Coronary artery (tissue), 2 donors: ENCODE results near the gene KRTAP5-5.
A peak's percentile ranks its signal among the peaks of the same experiment; 100 is the strongest.
"Not testable (repeated sequence)": the region's sequence is repeated elsewhere in the genome, so short reads cannot be mapped to it uniquely, and the experiment has no call there.

ENCODE experiments used
- DNase-seq: peaks from one replicate; pipeline ENCODE4 v3.0.0-alpha.2; 2017; ENCODE audit warnings: low spot score
- H3K27ac ChIP-seq, 2 donors: fragments of 200-600 bp; sonication (generic); one replicate each; pipeline ENCODE4 v1.5.1; 2016 to 2019
- H3K4me3 ChIP-seq: fragments of 200-600 bp; sonication (generic); 2 replicates; pipeline ENCODE4 v1.5.1; 2016; ENCODE audit warnings: mild to moderate bottlenecking, moderate library complexity
- TF ChIP-seq, protein P1 (sequence below): fragments of 200-600 bp; sonication (generic); IDR thresholded peaks from one replicate; pipeline ENCODE4 v1.5.1; 2019; ENCODE audit warnings: antibody characterized with exemption

Gene KRTAP5-5

DNA sequence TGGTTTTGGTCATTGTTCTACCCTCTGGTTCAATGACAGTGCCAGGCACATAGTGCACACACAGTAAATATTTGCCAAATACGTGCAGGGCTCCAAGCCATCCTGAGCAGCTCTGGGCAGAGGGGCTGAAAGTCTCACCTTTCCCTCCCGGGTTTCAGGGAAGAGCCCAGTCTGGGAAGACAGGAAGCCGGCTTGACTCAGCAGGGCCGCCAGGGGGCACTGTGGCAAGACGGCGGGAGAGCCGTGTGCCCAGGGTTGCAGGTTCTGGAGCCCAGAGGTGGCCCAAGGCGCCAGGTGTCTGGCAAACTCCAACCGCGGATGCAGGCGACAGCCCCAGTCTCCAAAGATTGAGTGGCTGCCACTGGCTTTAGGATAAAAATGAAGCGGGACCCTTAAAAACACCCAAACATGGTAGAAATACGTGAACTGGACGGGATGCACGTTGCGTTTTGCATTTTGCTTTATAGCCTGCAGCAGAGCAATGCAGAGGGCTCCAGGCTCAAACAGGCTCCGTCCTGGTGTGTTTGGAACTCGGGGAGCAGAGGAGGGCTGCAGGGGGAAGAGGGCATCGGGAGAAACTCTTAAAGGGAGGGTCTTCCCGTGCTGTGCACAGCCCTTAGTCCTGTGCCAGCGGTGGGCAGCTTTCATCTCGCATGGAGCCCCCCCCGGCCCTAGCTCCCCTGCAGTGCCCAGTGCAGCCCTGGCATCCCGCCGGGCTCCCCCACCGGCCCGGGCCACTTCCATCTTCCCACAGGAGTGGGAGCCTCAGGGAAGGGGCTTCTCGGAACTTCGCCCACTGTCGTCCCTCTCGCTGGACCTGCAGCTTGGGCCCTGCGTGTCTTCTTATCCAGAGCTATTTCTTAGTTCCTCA, 10.7 kb downstream of the KRTAP5-5 start:
- TF ChIP-seq, protein P1, sequence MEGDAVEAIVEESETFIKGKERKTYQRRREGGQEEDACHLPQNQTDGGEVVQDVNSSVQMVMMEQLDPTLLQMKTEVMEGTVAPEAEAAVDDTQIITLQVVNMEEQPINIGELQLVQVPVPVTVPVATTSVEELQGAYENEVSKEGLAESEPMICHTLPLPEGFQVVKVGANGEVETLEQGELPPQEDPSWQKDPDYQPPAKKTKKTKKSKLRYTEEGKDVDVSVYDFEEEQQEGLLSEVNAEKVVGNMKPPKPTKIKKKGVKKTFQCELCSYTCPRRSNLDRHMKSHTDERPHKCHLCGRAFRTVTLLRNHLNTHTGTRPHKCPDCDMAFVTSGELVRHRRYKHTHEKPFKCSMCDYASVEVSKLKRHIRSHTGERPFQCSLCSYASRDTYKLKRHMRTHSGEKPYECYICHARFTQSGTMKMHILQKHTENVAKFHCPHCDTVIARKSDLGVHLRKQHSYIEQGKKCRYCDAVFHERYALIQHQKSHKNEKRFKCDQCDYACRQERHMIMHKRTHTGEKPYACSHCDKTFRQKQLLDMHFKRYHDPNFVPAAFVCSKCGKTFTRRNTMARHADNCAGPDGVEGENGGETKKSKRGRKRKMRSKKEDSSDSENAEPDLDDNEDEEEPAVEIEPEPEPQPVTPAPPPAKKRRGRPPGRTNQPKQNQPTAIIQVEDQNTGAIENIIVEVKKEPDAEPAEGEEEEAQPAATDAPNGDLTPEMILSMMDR = peak; percentile 32
- Histone ChIP-seq H3K4me3 (no peak overlapping the region), H3K27ac (no peak overlapping the region)
- DNase-seq = no peak

DNA sequence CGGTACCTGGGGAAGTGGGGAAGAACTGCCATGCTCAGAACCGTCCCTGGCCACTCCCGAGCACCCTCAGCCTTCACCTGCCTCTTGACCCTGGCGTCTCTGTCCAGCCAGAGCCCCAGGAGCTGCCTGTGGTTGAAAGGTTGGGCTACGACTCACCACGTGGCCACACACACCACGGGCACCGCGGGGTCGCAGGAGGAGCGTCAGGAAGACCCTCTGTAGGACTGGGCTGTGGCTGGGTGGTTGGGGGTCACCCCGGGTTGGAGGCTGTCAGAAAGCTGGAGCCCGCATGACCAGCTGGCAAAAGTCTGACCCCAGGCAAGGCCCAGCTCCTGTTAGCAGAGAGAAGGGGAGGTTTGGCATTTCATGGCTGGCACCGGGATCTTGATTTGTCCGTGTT, 11.5 kb downstream of the KRTAP5-5 start:
- no peak for DNase-seq
- no peak overlapping the region for H3K27ac ChIP-seq
- TF ChIP-seq, protein P1 = no peak
- H3K4me3 ChIP-seq = no peak overlapping the region

DNA sequence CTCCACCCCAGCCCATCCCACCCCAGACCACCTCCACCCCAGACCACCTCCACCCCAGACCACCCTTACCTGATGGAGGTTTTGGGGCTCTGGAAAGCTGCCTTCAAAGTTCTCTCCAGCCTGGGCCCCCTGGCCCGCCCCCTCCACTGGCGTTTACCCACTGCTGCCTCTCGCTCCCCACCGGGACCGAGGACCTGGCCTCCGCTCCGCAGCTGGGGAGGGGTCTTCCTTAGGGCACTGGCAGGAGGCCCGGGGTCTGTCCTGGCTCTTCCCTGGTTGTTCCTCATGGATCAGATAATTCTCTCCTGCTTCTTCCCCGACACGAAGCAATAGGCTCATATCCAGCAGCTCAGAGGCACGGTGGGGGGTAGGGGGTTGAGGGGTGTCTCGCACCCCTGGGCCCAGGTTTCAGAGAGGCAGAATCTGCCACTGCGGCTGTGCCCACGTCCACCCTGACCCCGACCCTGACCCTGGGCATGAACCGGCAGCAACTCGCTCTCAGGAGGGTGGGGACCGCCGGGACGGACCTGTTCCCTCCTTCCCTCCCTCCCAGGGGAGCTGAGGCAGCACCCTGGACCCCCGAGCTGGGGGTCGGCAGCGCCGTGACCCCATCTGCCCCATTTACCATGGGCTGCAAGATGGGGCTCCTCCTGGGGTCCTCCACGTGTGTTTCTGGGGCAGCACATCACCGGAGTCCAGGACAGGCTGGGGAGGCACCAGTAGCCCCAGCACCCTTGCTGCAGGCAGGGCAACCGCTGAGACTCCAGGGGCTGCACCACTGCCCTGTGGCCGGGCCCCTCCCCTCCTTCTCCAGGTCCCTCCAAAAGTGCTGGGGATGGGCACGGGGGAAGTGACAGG, 12.9 kb downstream of the KRTAP5-5 start:
- DNase-seq = no peak

DNA sequence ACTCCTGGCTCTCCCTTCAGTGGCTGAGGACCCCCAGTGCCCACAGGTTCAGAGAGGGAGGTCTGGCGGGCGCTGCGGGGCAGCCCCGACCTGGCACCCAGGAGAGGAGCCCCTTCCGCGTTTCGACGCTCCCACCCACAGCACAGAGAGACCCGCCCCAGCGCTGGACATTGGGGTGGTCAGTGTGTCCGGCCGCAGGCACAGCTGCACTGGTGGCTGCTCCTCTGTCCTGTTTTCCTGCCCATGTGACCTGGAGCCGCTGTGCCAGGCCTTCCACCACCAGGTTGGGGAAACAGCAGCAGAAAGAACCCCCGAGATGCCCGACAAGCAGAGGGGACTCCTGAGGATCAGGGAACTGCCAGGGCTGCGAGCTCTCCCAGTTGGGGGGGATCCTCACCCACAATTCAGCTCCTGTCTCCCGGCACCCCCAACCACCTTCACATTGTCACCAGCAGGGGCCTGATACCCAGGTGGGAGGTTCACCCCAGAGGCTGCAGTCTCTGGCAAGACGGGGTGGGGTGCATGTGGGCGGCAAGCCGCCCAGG, 13.6 kb downstream of the KRTAP5-5 start:
- no peak for DNase-seq
- TF ChIP-seq, protein P1 = no peak
- Histone ChIP-seq H3K4me3 (no peak overlapping the region), H3K27ac (no peak overlapping the region)

More for the DNA sequence above, 12.9 kb downstream of the KRTAP5-5 start:
- Histone ChIP-seq H3K4me3 (no peak overlapping the region), H3K27ac (no peak overlapping the region)
- TF ChIP-seq, protein P1 = no peak

DNA sequence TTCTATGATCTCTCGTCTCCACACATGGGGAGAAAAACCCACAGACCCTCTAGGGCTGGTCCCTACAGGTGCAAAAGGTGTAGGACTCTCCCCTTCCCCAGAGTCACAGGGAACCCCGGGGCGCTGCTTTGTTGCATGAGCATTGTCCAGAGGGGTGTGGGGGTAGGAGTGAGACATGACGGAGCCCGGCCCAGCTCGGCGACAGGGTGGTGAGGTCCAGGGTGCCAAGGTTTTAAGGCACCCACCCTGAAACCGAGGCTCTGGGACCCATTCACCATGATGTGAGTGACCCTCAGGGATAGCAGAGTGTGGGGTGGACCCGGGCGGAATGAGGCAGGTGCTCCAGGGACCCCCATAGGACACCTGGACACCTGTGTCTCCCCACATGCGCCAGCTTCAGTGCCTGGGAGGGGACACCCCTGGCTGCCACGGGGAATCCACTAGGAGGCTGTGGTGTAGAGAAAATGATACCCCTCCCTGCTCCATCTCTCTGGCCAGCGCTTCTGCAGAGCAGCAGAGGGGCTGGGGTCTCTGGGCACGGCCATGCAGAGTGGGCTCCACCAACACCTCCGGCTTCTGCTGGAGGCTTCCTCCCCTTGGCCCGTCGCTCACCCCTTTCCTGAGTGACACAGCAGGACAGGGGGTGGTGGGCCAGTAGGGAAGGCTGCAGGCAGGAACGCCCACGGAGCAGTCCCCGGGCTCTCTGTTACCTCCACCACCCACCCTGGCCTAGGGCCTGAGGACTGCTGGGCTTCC, 15.2 kb downstream of the KRTAP5-5 start:
- TF ChIP-seq, protein P1 = no peak
- Histone ChIP-seq H3K27ac (no peak overlapping the region), H3K4me3 (no peak overlapping the region)
- DNase-seq = no peak

DNA sequence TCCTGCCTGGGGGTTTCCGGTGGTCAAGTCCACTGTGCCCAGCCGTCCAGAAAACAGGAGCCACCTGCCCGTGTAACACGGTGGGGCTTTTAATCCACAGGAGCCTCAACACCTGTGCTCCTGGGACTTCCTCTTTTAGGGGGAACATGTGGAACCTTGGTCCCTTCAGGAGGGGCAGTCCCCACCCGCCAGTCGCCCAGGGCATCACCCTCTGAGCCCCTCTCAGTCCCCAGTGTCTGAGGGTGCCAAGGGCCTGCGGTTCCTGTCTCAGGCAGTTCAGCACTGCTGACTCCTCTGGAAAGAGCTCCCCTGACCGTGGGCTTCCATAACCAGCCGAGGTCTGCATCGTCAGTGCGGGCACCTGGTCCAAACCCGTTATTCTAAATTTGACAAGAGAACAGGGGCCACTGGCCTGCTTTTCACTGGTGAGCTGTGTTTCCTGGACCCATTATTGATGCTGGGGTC, 15.8 kb downstream of the KRTAP5-5 start:
- DNase-seq = no peak
- Histone ChIP-seq H3K27ac (no peak overlapping the region), H3K4me3 (no peak overlapping the region)
- TF ChIP-seq, protein P1 = no peak

DNA sequence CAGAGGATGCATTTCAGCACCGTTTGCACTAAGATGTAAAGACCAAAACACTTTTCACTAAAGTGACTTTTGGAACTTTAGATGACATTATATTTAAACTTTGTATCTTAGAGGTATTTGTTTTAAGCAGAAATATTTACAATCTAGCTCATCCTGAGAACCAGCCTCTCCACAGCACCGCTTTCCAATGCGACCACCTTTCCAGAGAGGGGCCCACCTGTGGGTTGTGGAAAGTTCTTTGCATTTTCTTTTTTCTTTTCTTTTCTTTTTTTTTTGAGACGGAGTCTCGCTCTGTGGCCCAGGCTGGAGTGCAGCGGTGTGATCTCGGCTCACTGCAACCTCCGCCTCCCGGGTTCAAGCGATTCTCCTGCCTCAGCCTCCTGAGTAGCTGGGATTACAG, 17.0 kb downstream of the KRTAP5-5 start:
- H3K27ac ChIP-seq, H3K4me3 ChIP-seq, DNase-seq: not testable (repeated sequence)
